ENCODE measurements around the gene GPR62. TPM values are rescaled to one million over a fixed set of nuclear protein-coding genes. Genes with fewer than 3 reads are reported as not detected.

The GPR62 gene
- total and polyA plus RNA-seq, 9 of the 15 experiments (the other 6 are each of a cell fraction or from before 2014, with no cell fraction given) = not detected

- Histone ChIP-seq H3K4me1 (replicated peaks in 1 of 2; ENCODE audit: control insufficient read depth in 2 of 2, insufficient read depth in 2 of 2, low read length in 2 of 2) (peaks cover 2 to 58% of the 10 kb centered on the region in 2 experiments; a peak in 4 of 5 replicates), H3K9me1 (ENCODE audit: control insufficient read depth, insufficient read depth, low read length) (peaks cover 3% of the 10 kb centered on the region), H3K4me3 (peak overlapping the region; percentile 59), H3K27me3 (ENCODE audit: control insufficient read depth in 2 of 2, insufficient read depth in 2 of 2, low read length in 2 of 2) (no peaks in the 10 kb centered on the region), H3K4me2 (ENCODE audit: insufficient read depth, low read length) (peak overlapping the region; percentile 63), H4K20me1 (replicated peaks; ENCODE audit: control insufficient read depth, insufficient read depth, low read length) (0 out of 2 replicates have a peak, but pooled peaks cover 4% of the 10 kb centered on the region), H3K36me3 (ENCODE audit: control insufficient read depth, insufficient read depth, low read length) (peaks cover 38% of the 10 kb centered on the region; the same call in 1 of the 3 replicates), H3K79me2 (ENCODE audit: control insufficient read depth, insufficient read depth, low read length) (peaks cover 24% of the 10 kb centered on the region), H3K9me3 (replicated peaks; ENCODE audit: control insufficient read depth, insufficient read depth, low read depth, low read length) (no peaks in the 10 kb centered on the region), H2AFZ (ENCODE audit: low read depth, low read length) (no peak overlapping the region), H3K9ac (ENCODE audit: insufficient read depth in 1 of 2, low read depth in 2 of 2, low read length in 2 of 2) (peak overlapping the region; percentile 43 to 91), H3K27ac (ENCODE audit: extremely low read depth, low read depth, low read length) (peak overlapping the region; percentile 71)
- DNase-seq (ENCODE audit: extremely low read depth in 1 of 4, low spot score in 3 of 4) (peak in 2 of 4 experiments; percentile 29 to 33), FAIRE-seq (no peak), ATAC-seq (peak; percentile 40)
- intact Hi-C loops (cut with micrococcal nuclease) (no loop called here), in situ Hi-C loops (cut with MboI) (no loop called here)
- ChIA-PET CTCF (ENCODE audit: low intra/inter-chr PET ratio) (no interaction called here), POLR2A (interaction anchor here (0.5 to 1.4 kb wide), 3 partner anchors 9 to 14 kb away, joined by 3 to 5 read pairs (median 3); no protein-coding TSS in a partner anchor)
- 0% methylated on average over 1 of the region's 11 CpGs for WGBS (ENCODE audit: insufficient coverage, low coverage, missing lambda C conversion rate)
- no TSS peak for BruUV-seq (replicated peaks)
- TF ChIP-seq ZKSCAN1 (IDR thresholded peaks at IDR 0.05; ENCODE audit: low read depth, low read length) = no peak
- no peak for TF ChIP-seq CREBBP (IDR thresholded peaks at IDR 0.05; ENCODE audit: low read depth, low read length)
- TF ChIP-seq ZNF561 (CRISPR knock-in tag; conservative IDR thresholded peaks at IDR 0.05) = no peak
- no peak for TF ChIP-seq HNRNPLL (IDR thresholded peaks at IDR 0.05; ENCODE audit: low read depth, low read length, poor library complexity, severe bottlenecking)
- TF ChIP-seq ARID3A (IDR thresholded peaks at IDR 0.05; ENCODE audit: borderline replicate concordance, low read depth, low read length) = no peak
- TF ChIP-seq RB1 (IDR thresholded peaks at IDR 0.05; ENCODE audit: low read depth) = no peak
- 0 out of 2 replicates have a peak, but pooled peaks have one; percentile 20 for TF ChIP-seq EGR1 (conservative IDR thresholded peaks at IDR 0.05)
- no peak for TF ChIP-seq ZNF609 (CRISPR knock-in tag; IDR thresholded peaks at IDR 0.05; ENCODE audit: borderline replicate concordance)
- TF ChIP-seq KHSRP (IDR thresholded peaks at IDR 0.05) = no peak
- TF ChIP-seq HNRNPK (IDR thresholded peaks at IDR 0.05; ENCODE audit: low read depth, low read length, poor library complexity, severe bottlenecking) = no peak
- TF ChIP-seq POLR2A (conservative IDR thresholded peaks at IDR 0.05) = peak; percentile 48; the same call in 1 of the 2 replicates
- TF ChIP-seq CBFA2T2 (conservative IDR thresholded peaks at IDR 0.05) = 0 out of 2 replicates have a peak, but pooled peaks have one; percentile 23
- no peak for TF ChIP-seq SPI1 (IDR thresholded peaks at IDR 0.05; ENCODE audit: borderline replicate concordance, low read depth, low read length)
- no peak for TF ChIP-seq RNF2 (IDR thresholded peaks at IDR 0.05)
- TF ChIP-seq KLF6 (CRISPR knock-in tag; IDR thresholded peaks at IDR 0.05; ENCODE audit: borderline replicate concordance) = no peak
- no peak for TF ChIP-seq TSC22D4 (tag; IDR thresholded peaks at IDR 0.05)
- TF ChIP-seq CBFA2T3 (IDR thresholded peaks at IDR 0.05) = 0 out of 2 replicates have a peak, but pooled peaks have one; percentile 15
- TF ChIP-seq PTRF (tag; IDR thresholded peaks at IDR 0.05) = no peak
- no peak for TF ChIP-seq HMG20A (CRISPR knock-in tag; conservative IDR thresholded peaks at IDR 0.05)
Observed at GRCh38 chr3:51968170-51968775, 13.1 kb downstream of the GPR62 start.

Measured in K562 (cell line).